Measurements from ENCODE around the gene FUBP1.

GRCh38 chr1:77899647-77900320 is 79.1 kb downstream of the FUBP1 start:
- no peak for TF ChIP-seq CTCF (IDR thresholded peaks at IDR 0.05; ENCODE audit: poor library complexity)
- TF ChIP-seq EZH2phosphoT487 (IDR thresholded peaks at IDR 0.05; ENCODE audit: low read depth, severe bottlenecking, unreplicated experiment), result no peak
- TF ChIP-seq EZH2 (IDR thresholded peaks at IDR 0.05; ENCODE audit: borderline replicate concordance), result no peak
